Endothelial cell of umbilical vein (primary cell): ENCODE data around the gene SMS. TPM values are rescaled to one million over a fixed set of nuclear protein-coding genes. Genes with fewer than 3 reads are reported as not detected.

Experiments used
- BruUV-seq: library from RNA; stranded (reverse); fragments of 400-500 nt; replicated peaks from 2 replicates; lab custom pipeline; 2021; lab: Mats Ljungman, UMichigan
- CTCF ChIA-PET: fragments of 300-600, 350-600 bp; sonication (Branson Sonifier 250); formaldehyde crosslinking; loops from one replicate; lab custom pipeline; 2021; ENCODE audit warnings: antibody characterized with exemption, inconsistent platforms; lab: Charles Lee
- POLR2A ChIA-PET: fragments of 300-600, 350-600 bp; sonication (Branson Sonifier 250); formaldehyde crosslinking; loops from one replicate; lab custom pipeline; 2021; ENCODE audit warnings: antibody characterized with exemption, inconsistent platforms; lab: Charles Lee
- DNase-seq: peaks from one replicate; pipeline ENCODE4 v3.0.0-alpha.2; 2011; ENCODE audit warnings: low read depth, low spot score
- FAIRE-seq: peaks from 2 replicates; lab custom pipeline; 2011; peaks lifted over from hg19 to GRCh38; lab: Jason Lieb, UNC
- H2AFZ ChIP-seq: 2 replicates; pipeline ENCODE4 v1.6.0; 2012; ENCODE audit warnings: low read depth, low read length, control low read depth, inconsistent platforms
- H3K27ac ChIP-seq: 2 replicates; pipeline ENCODE4 v1.5.1; 2011; ENCODE audit warnings: low read depth, mild to moderate bottlenecking, control low read depth, low read length, moderate library complexity; ENCODE audit not compliant: insufficient read depth
- H3K27me3 ChIP-seq, 2 experiments: 2 replicates each; pipeline versions ENCODE4 v1.6.0 to v1.6.1; 2011; ENCODE audit warnings: low read length in 2 of 2, mixed read lengths in 1 of 2; ENCODE audit not compliant: control insufficient read depth in 2 of 2, insufficient read depth in 2 of 2
- H3K36me3 ChIP-seq, 2 experiments: 2 replicates in 1 of 2; 3 replicates in 1 of 2; pipeline ENCODE4 v1.5.1; 2011; ENCODE audit warnings: low read length in 2 of 2, mild to moderate bottlenecking in 1 of 2, moderate library complexity in 1 of 2; ENCODE audit not compliant: control insufficient read depth in 2 of 2, insufficient read depth in 2 of 2; ENCODE audit errors: extremely low read depth in 1 of 2
- H3K4me1 ChIP-seq: 3 replicates; pipeline ENCODE4 v1.5.1; 2011; ENCODE audit warnings: mild to moderate bottlenecking, low read length; ENCODE audit not compliant: control insufficient read depth, insufficient read depth; ENCODE audit errors: extremely low read depth
- H3K4me2 ChIP-seq: 2 replicates; pipeline ENCODE4 v1.6.1; 2011; ENCODE audit warnings: low read length, control low read depth, mixed read lengths; ENCODE audit not compliant: insufficient read depth
- H3K4me3 ChIP-seq, 3 experiments: fragments of 200-600 bp in 1 of 3; sonication (generic), shearing (Covaris generic) in 1 of 3; replicated peaks in 1 of 3; 2 replicates each; pipeline ENCODE4 v1.5.1; 2011 to 2016; ENCODE audit warnings: control low read depth in 3 of 3, low read length in 3 of 3, mild to moderate bottlenecking in 2 of 3, inconsistent platforms in 1 of 3, low read depth in 1 of 3, moderate library complexity in 1 of 3; ENCODE audit not compliant: insufficient read depth in 1 of 3
- H3K79me2 ChIP-seq: 2 replicates; pipeline ENCODE4 v1.6.0; 2012; ENCODE audit warnings: low read length, inconsistent platforms; ENCODE audit not compliant: control insufficient read depth, insufficient read depth
- H3K9ac ChIP-seq: replicated peaks from 2 replicates; pipeline ENCODE3; 2011; ENCODE audit warnings: low read length, control low read depth; ENCODE audit not compliant: insufficient read depth; ENCODE audit errors: extremely low read depth
- H3K9me1 ChIP-seq: replicated peaks from 3 replicates; pipeline ENCODE4 v1.6.0; 2011; ENCODE audit warnings: mild to moderate bottlenecking, low read length; ENCODE audit not compliant: control insufficient read depth, insufficient read depth; ENCODE audit errors: extremely low read depth
- H3K9me3 ChIP-seq: replicated peaks from 2 replicates; pipeline ENCODE4 v1.5.1; 2012; ENCODE audit warnings: low read length, inconsistent platforms; ENCODE audit not compliant: control insufficient read depth, insufficient read depth
- H4K20me1 ChIP-seq: replicated peaks from 2 replicates; pipeline ENCODE3; 2011; ENCODE audit warnings: mild to moderate bottlenecking, low read length; ENCODE audit not compliant: control insufficient read depth, insufficient read depth; ENCODE audit errors: extremely low read depth
- CTCF ChIP-seq, 2 donors: IDR thresholded peaks; 1 replicate in 1 of 2; 2 replicates in 1 of 2; pipeline ENCODE4 v1.5.1; 2011; ENCODE audit warnings: low read length in 2 of 2, mild to moderate bottlenecking in 2 of 2, moderate library complexity in 2 of 2, control low read depth in 1 of 2, inconsistent platforms in 1 of 2, low read depth in 1 of 2; ENCODE audit not compliant: insufficient read depth in 1 of 2; ENCODE audit errors: extremely low read depth in 1 of 2
- GATA2 ChIP-seq: IDR thresholded peaks from 2 replicates; pipeline ENCODE4 v1.7.0; 2011; ENCODE audit warnings: low read depth, mild to moderate bottlenecking, moderate library complexity, mixed read lengths, low read length; ENCODE audit not compliant: insufficient read length, insufficient read depth
- dilution Hi-C: fragments of 300-500 bp; cut with MboI; formaldehyde crosslinking; loops from one replicate; pipeline ENCODE4 v1.15.0; 2019; ENCODE audit warnings: low sequenced_read_pairs; ENCODE audit not compliant: extremely low pct_ligation_motif_present
- intact Hi-C: fragments of 100-400 bp; cut with micrococcal nuclease; formaldehyde crosslinking; loops from one replicate; pipeline ENCODE4 v1.10.0; 2022
- polyA plus RNA-seq, 4 experiments: library from polyadenylated mRNA; depleted of rRNA in 3 of 4; stranded (reverse) in 3 of 4; unstranded in 1 of 4; fragments of >200 nt; gene quantifications; 2 replicates each; pipeline versions ENCODE4 v1.2.1 to v1.2.3, GENCODE V29; 2011 to 2012; ENCODE audit warnings: missing spikeins in 1 of 4
- total RNA-seq: library from RNA; stranded (reverse); gene quantifications from 2 replicates; pipeline ENCODE4 v1.2.3, GENCODE V29; 2021

SMS gene
- total and polyA plus RNA-seq, 2 donors (not counting 3 experiments of a cell fraction or from before 2014, with no cell fraction given) = 57.1 to 173 TPM

DNA sequence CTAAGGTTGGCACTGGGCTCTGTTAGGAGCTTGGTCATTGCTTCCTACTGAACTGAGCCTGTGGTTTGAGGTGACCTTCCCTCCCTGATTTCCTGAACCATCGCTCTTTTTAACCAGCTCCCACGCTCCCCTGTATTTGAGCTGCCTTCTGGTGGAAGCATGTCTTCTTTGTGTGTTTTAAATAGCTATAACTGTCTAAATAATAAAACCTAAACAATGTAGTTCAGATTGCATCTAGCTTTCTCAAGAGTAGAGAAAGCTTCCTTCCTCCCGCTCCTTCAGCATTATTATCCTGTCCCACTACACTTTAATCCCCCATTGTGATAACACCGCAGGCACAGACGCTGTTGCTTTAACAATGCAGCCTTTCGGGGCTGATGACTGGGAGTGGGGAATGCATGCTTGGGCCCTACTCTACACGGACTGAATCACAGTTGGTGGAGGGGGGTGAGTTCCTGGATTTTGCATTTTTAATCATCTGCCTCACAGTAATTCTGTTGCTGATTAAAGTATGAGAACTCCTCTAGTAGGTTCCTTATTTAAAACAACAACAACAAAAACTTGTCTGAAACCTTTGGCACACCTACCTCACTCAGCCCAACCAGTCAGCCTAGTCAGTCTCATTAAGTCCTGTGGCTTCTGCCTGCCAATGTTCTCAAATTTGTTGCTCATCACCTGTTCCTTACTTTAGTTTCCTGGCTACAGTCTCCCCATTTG is 6.6 kb downstream of the SMS start:
- peak overlapping the region; percentile 72 for H3K9ac ChIP-seq
- peaks cover 0 to 3% of the 10 kb centered on the region in 2 experiments for H3K36me3 ChIP-seq
- peak overlapping the region in 1 of 3 experiments; percentile 32 for H3K4me3 ChIP-seq

More for the DNA sequence above, 6.6 kb downstream of the SMS start:
- Histone ChIP-seq H3K4me1 (peaks cover 57% of the 10 kb centered on the region), H3K9me3 (no peaks in the 10 kb centered on the region), H3K9me1 (no peaks in the 10 kb centered on the region), H3K27me3 (no peaks in the 10 kb centered on the region), H4K20me1 (no peaks in the 10 kb centered on the region), H3K79me2 (peaks cover 100% of the 10 kb centered on the region), H2AFZ (no peak overlapping the region), H3K4me2 (peak overlapping the region; percentile 87), H3K27ac (peak overlapping the region; percentile 97)
- no TSS peak for BruUV-seq
- DNase-seq (peak; percentile 83), FAIRE-seq (peak; percentile 62)
- intact Hi-C loops (loop anchor here (2.0 kb wide), 1 partner anchor 108 kb away; the partner anchor contains the start of gene MBTPS2), dilution Hi-C loops (no loop called here)
- ChIA-PET POLR2A (no interaction called here), CTCF (interaction anchor here (0.8 to 0.9 kb wide), 2 partner anchors 20 to 26 kb away, joined by 3 read pairs; no protein-coding TSS in a partner anchor)
- TF ChIP-seq GATA2 = peak; percentile 35
- TF ChIP-seq CTCF (IDR thresholded peaks at IDR 0.05; ENCODE audit: extremely low read depth in 1 of 2, insufficient read depth in 1 of 2, low read depth in 1 of 2, low read length in 2 of 2) = no peak
